GM12878 (cell line): ENCODE results near the gene UTP14C. TPM values are rescaled to one million over a fixed set of nuclear protein-coding genes. Genes with fewer than 3 reads are reported as not detected.

Experiments used
- ATAC-seq: fragments of 200-7000 bp; cut with Tn5 transposase; 3 replicates; pipeline ENCODE4 v1.9.1; 2020; ENCODE audit warnings: mild to moderate bottlenecking, moderate library complexity
- BruUV-seq: library from RNA; stranded (reverse); fragments of 400-500 nt; replicated peaks from 2 replicates; lab custom pipeline; 2021; lab: Mats Ljungman, UMichigan
- CTCF ChIA-PET: fragments of 300-600 bp; sonication (Branson Sonifier 250); formaldehyde crosslinking; extraction: SDS; loops from one replicate; lab custom pipeline; 2021; ENCODE audit warnings: inconsistent platforms; lab: Yijun Ruan, JAX
- POLR2A ChIA-PET: fragments of 350-600 bp; formaldehyde crosslinking; extraction: SDS; loops from one replicate; lab custom pipeline; 2021; ENCODE audit warnings: inconsistent platforms; lab: Charles Lee
- RAD21 ChIA-PET: fragments of 300-600 bp; sonication (Branson Sonifier 250); formaldehyde crosslinking; loops from one replicate; lab custom pipeline; 2023; ENCODE audit warnings: antibody characterized with exemption; ENCODE audit not compliant: unreplicated experiment; lab: Charles Lee
- SMC1A ChIA-PET: fragments of 300-600 bp; sonication (Branson Sonifier 250); formaldehyde crosslinking; loops from one replicate; lab custom pipeline; 2023; ENCODE audit not compliant: unreplicated experiment, uncharacterized antibody; lab: Charles Lee
- DNase-seq: peaks from one replicate; pipeline ENCODE4 v3.0.0-alpha.2; 2011; ENCODE audit warnings: low read depth, low spot score
- FAIRE-seq: peaks from 3 replicates; lab custom pipeline; 2011; peaks lifted over from hg19 to GRCh38; lab: Jason Lieb, UNC
- H2AFZ ChIP-seq: 2 replicates; pipeline ENCODE4 v1.6.0; 2011; ENCODE audit warnings: low read depth, low read length, control low read depth; ENCODE audit not compliant: control insufficient read depth
- H3K27ac ChIP-seq: 2 replicates; pipeline ENCODE4 v1.5.1; 2011; ENCODE audit warnings: control low read depth; ENCODE audit not compliant: control insufficient read depth, insufficient read depth
- H3K27me3 ChIP-seq, 2 experiments: replicated peaks in 1 of 2; 2 replicates each; pipeline versions ENCODE4 v1.6.0 to v1.6.1; 2011; ENCODE audit warnings: low read length in 1 of 2; ENCODE audit not compliant: control insufficient read depth in 2 of 2, insufficient read depth in 2 of 2
- H3K36me3 ChIP-seq, 2 experiments: 2 replicates each; pipeline ENCODE4 v1.5.1; 2011; ENCODE audit warnings: low read length in 1 of 2; ENCODE audit not compliant: control insufficient read depth in 2 of 2, insufficient read depth in 2 of 2
- H3K4me1 ChIP-seq: 2 replicates; pipeline ENCODE4 v1.6.1; 2011; ENCODE audit warnings: mild to moderate bottlenecking, low read length, moderate library complexity, mixed read lengths; ENCODE audit not compliant: control insufficient read depth, insufficient read depth
- H3K4me2 ChIP-seq: 2 replicates; pipeline ENCODE4 v1.6.0; 2011; ENCODE audit warnings: control low read depth; ENCODE audit not compliant: control insufficient read depth, insufficient read depth
- H3K4me3 ChIP-seq: fragments of 200-600 bp; sonication (generic); 2 replicates; pipeline ENCODE4 v1.5.1; 2016
- H3K79me2 ChIP-seq: 2 replicates; pipeline ENCODE4 v1.6.0; 2011; ENCODE audit warnings: low read length; ENCODE audit not compliant: control insufficient read depth, insufficient read depth
- H3K9ac ChIP-seq: 2 replicates; pipeline ENCODE4 v1.8.0; 2011; ENCODE audit warnings: low read length, control low read depth, mixed read lengths; ENCODE audit not compliant: control insufficient read depth, insufficient read depth
- H3K9me3 ChIP-seq: replicated peaks from 3 replicates; pipeline ENCODE4 v1.5.1; 2011; ENCODE audit warnings: mild to moderate bottlenecking, low read length; ENCODE audit not compliant: control insufficient read depth, insufficient read depth
- H4K20me1 ChIP-seq: 2 replicates; pipeline ENCODE4 v1.6.0; 2011; ENCODE audit not compliant: control insufficient read depth, insufficient read depth
- BACH1 ChIP-seq: fragments of 450-650 bp; IDR thresholded peaks from 2 replicates; pipeline ENCODE4 v1.6.1; 2017; ENCODE audit warnings: mild to moderate bottlenecking, borderline replicate concordance
- BCL11A ChIP-seq: IDR thresholded peaks from 2 replicates; pipeline ENCODE4 v1.6.1; 2011; ENCODE audit warnings: low read depth, low read length
- CBX5 ChIP-seq: sonication (generic); IDR thresholded peaks from 2 replicates; pipeline ENCODE4 v1.6.1; 2016; ENCODE audit warnings: low read depth, moderate library complexity, mild to moderate bottlenecking, inconsistent platforms
- CEBPB ChIP-seq, 2 experiments: fragments of 150-350 bp in 1 of 2; IDR thresholded peaks; 2 replicates each; pipeline ENCODE4 v1.6.1; 2012 to 2014; ENCODE audit warnings: low read depth in 2 of 2, low read length in 2 of 2, borderline replicate concordance in 1 of 2, inconsistent platforms in 1 of 2
- CHD2 ChIP-seq: IDR thresholded peaks from 2 replicates; pipeline ENCODE4 v1.6.1; 2011; ENCODE audit warnings: low read depth, low read length, improper control_type of control experiment, borderline replicate concordance
- EED ChIP-seq: sonication (generic); IDR thresholded peaks from 2 replicates; pipeline ENCODE4 v1.6.1; 2016; ENCODE audit warnings: antibody characterized with exemption, low read depth
- ELK1 ChIP-seq: IDR thresholded peaks from 2 replicates; pipeline ENCODE4 v1.6.1; 2012; ENCODE audit warnings: low read depth, low read length, improper control_type of control experiment
- EZH2 ChIP-seq: IDR thresholded peaks from 2 replicates; pipeline ENCODE4 v1.6.1; 2012; ENCODE audit warnings: low read depth, mild to moderate bottlenecking, control low read depth, inconsistent platforms, low read length, borderline replicate concordance; ENCODE audit not compliant: control insufficient read depth
- GATAD2B ChIP-seq: fragments of 450-650 bp; conservative IDR thresholded peaks from 2 replicates; pipeline ENCODE4 v1.6.1; 2017; ENCODE audit warnings: low read depth, mild to moderate bottlenecking, moderate library complexity
- HCFC1 ChIP-seq: fragments of 150-350 bp; IDR thresholded peaks from 2 replicates; pipeline ENCODE4 v1.6.1; 2014; ENCODE audit warnings: low read length
- IKZF1 ChIP-seq: fragments of 450-650 bp; conservative IDR thresholded peaks from 2 replicates; pipeline ENCODE4 v1.6.1; 2017; ENCODE audit warnings: antibody characterized with exemption, mild to moderate bottlenecking
- JUND ChIP-seq: IDR thresholded peaks from 2 replicates; pipeline ENCODE4 v1.6.1; 2012; ENCODE audit warnings: low read depth, mild to moderate bottlenecking, low read length, improper control_type of control experiment, moderate library complexity
- KAT2A ChIP-seq: conservative IDR thresholded peaks from 2 replicates; pipeline ENCODE4 v1.6.1; 2011; ENCODE audit warnings: low read depth, low read length; ENCODE audit not compliant: control insufficient read depth
- SIN3A ChIP-seq: IDR thresholded peaks from 2 replicates; pipeline ENCODE4 v1.6.1; 2012; ENCODE audit warnings: low read depth, low read length, improper control_type of control experiment
- WGBS: methylation state at CpG from one replicate; pipeline ENCODE4 v1.1.6; 2016; ENCODE audit warnings: low lambda C conversion rate; ENCODE audit not compliant: insufficient replicate concordance, insufficient coverage; ENCODE audit errors: missing lambda C conversion rate; 5-methylcytosine and 5-hydroxymethylcytosine counted together
- in situ Hi-C: fragments of 300-500 bp; cut with MboI; formaldehyde crosslinking; loops from 9 replicates; pipeline ENCODE4 v1.14.3; 2018; ENCODE audit warnings: mixed read lengths
- intact Hi-C: fragments of 100-400 bp; cut with micrococcal nuclease; formaldehyde crosslinking; loops from one replicate; pipeline ENCODE4 v1.14.2; 2022; ENCODE audit not compliant: unreplicated experiment
- polyA plus RNA-seq, 11 experiments: library from polyadenylated mRNA; depleted of rRNA in 4 of 11; unstranded in 6 of 11; stranded (reverse) in 5 of 11; fragments of >200 nt; fragmentation: Nextera tagmentation in 4 of 11; fragmentation: Illumina TruSeq in 1 of 11; extraction: Ambion mirVana in 4 of 11; extraction: Trizol in 1 of 11; gene quantifications; 1 replicate in 1 of 11; 2 replicates in 10 of 11; pipeline versions ENCODE4 v1.2.1 to v1.2.3, GENCODE V29; 2011 to 2016; ENCODE audit warnings: inconsistent platforms in 2 of 11, missing spikeins in 2 of 11, low read depth in 1 of 11
- total RNA-seq, 4 experiments: library from RNA; depleted of rRNA in 3 of 4; stranded (reverse); fragments of >200 nt in 3 of 4; fragmentation: Illumina TruSeq in 1 of 4; extraction: Trizol in 1 of 4; gene quantifications; 2 replicates each; pipeline versions ENCODE4 v1.2.1 to v1.2.3, GENCODE V29; 2013 to 2021
- TF ChIP-seq, protein P1 (sequence below): fragments of 150-350 bp; IDR thresholded peaks from 2 replicates; pipeline ENCODE4 v1.6.1; 2014; ENCODE audit warnings: mild to moderate bottlenecking, low read depth, low read length

UTP14C gene
- total and polyA plus RNA-seq, 10 of the 15 experiments (the other 5 are each of a cell fraction or from before 2014, with no cell fraction given) = 3.4 to 11.2 (median 6.0) TPM

- no peak for TF ChIP-seq EZH2
- no peak overlapping the region for H2AFZ ChIP-seq
- CTCF ChIA-PET = no interaction called here
- no peak overlapping the region for H3K4me3 ChIP-seq
- intact Hi-C loops = no loop called here
- POLR2A ChIA-PET = no interaction called here
- H3K27me3 ChIP-seq = no peaks in the 10 kb centered on the region
- H3K4me1 ChIP-seq = no peaks in the 10 kb centered on the region
- FAIRE-seq = no peak
- H3K9me3 ChIP-seq = no peaks in the 10 kb centered on the region
- SMC1A ChIA-PET = interaction anchor here (1.1 kb wide), 1 partner anchor 9 kb away, joined by 3 read pairs; no protein-coding TSS in a partner anchor
- peaks cover 3 to 8% of the 10 kb centered on the region in 2 experiments; a peak in 3 of 4 replicates for H3K36me3 ChIP-seq
- no peak overlapping the region for H3K27ac ChIP-seq
- no peak for ATAC-seq
- H4K20me1 ChIP-seq = no peaks in the 10 kb centered on the region
- H3K79me2 ChIP-seq = no peaks in the 10 kb centered on the region
- in situ Hi-C loops = no loop called here
- no TSS peak for BruUV-seq
- WGBS = 93% methylated on average over 2 of the region's 2 CpGs
- no peak overlapping the region for H3K4me2 ChIP-seq
- H3K9ac ChIP-seq = no peak overlapping the region
- RAD21 ChIA-PET = no interaction called here
- DNase-seq = no peak
These were observed 2.1 kb upstream of the UTP14C start for GRCh38 chr13:52022356-52022755.

GRCh38 chr13:52025475-52026245 lies 1.2 kb downstream of the UTP14C start:
- Histone ChIP-seq H3K79me2 (no peaks in the 10 kb centered on the region), H3K27me3 (no peaks in the 10 kb centered on the region), H3K4me1 (no peaks in the 10 kb centered on the region), H3K4me3 (no peak overlapping the region), H3K9ac (no peak overlapping the region), H4K20me1 (no peaks in the 10 kb centered on the region), H3K4me2 (no peak overlapping the region), H3K9me3 (no peaks in the 10 kb centered on the region), H3K36me3 (peaks cover 1 to 8% of the 10 kb centered on the region in 2 experiments; a peak in 2 of 4 replicates), H2AFZ (no peak overlapping the region), H3K27ac (no peak overlapping the region)
- in situ Hi-C loops = no loop called here
- WGBS = 96% methylated on average over 8 of the region's 8 CpGs
- intact Hi-C loops = no loop called here
- CTCF ChIA-PET = interaction anchor here (0.7 kb wide), 1 partner anchor 14 kb away, joined by 3 read pairs; the partner anchor contains the start of gene ALG11
- no peak for DNase-seq
- no peak; the same call in 2 of the 3 replicates for ATAC-seq
- FAIRE-seq = no peak
- POLR2A ChIA-PET = no interaction called here
- SMC1A ChIA-PET = no interaction called here
- RAD21 ChIA-PET = no interaction called here
- BruUV-seq = no TSS peak
- TF ChIP-seq EED (no peak), HCFC1 (no peak), CBX5 (no peak), IKZF1 (no peak), JUND (no peak), SIN3A (no peak), CEBPB (IDR thresholded peaks at IDR 0.05; ENCODE audit: borderline replicate concordance in 1 of 2, low read depth in 2 of 2, low read length in 2 of 2) (no peak), KAT2A (no peak), CHD2 (no peak), BCL11A (no peak), EZH2 (no peak), GATAD2B (no peak), BACH1 (no peak), ELK1 (no peak)
- TF ChIP-seq, protein P1, sequence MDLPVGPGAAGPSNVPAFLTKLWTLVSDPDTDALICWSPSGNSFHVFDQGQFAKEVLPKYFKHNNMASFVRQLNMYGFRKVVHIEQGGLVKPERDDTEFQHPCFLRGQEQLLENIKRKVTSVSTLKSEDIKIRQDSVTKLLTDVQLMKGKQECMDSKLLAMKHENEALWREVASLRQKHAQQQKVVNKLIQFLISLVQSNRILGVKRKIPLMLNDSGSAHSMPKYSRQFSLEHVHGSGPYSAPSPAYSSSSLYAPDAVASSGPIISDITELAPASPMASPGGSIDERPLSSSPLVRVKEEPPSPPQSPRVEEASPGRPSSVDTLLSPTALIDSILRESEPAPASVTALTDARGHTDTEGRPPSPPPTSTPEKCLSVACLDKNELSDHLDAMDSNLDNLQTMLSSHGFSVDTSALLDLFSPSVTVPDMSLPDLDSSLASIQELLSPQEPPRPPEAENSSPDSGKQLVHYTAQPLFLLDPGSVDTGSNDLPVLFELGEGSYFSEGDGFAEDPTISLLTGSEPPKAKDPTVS = no peak
